Measurements from ENCODE around the gene PRAC2. TPM values are rescaled to one million over a fixed set of nuclear protein-coding genes. Genes with fewer than 3 reads are reported as not detected.

The PRAC2 gene
- total and polyA plus RNA-seq, 12 donors, result not detected

DNA sequence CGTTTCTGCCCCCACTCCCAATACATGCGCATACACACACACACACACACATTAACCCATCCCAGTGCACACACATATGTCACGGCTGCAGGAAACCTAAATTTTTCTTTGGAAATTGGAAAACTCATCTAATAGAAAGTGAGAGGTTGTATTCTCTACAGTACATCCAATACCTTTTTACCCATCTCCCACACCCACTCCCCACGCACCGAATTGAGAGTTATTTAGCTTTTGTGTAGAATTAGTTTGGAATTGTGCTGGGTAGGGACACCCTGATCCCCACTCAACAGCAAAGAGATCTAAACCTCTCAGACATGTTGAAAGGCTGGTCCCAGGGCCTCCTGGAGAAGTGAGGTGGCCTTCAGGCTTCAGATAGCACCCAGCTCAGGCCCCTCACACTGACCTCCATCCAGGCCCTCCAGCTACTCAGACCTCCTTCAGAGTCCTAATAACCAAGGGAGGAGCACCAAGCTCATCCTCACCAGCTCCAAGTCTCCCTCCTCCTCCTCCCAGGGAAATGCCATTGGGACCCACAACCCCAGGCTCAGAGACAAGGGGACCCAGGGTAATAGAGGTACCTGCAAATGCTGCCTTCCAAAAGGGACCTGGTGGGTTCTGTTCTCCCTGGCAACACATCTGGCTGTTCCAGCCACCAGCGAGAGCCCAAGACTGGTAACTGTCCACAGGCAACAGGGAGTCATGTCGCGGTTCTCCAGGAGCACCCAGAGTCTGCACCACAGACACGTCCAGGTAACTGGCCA, 4.6 kb downstream of the PRAC2 start:
- H3K36me3 ChIP-seq (replicated peaks in 1 of 2), result no peaks in the 10 kb centered on the region
- H3K4me1 ChIP-seq (replicated peaks in 1 of 2), result peaks cover 0 to 6% of the 10 kb centered on the region in 2 donors
- WGBS, 4 donors, result 34 to 47% (median 36%) methylated on average over 6 to 9 of the region's 9 CpGs
- no peak overlapping the region for H3K4me3 ChIP-seq
- peaks cover 96% of the 10 kb centered on the region for H3K27me3 ChIP-seq
- intact Hi-C loops (cut with DNase I), result loop anchor here (5.0 kb wide), 2 partner anchors 65 to 150 kb away; no protein-coding TSS in a partner anchor
- TF ChIP-seq, protein P1, sequence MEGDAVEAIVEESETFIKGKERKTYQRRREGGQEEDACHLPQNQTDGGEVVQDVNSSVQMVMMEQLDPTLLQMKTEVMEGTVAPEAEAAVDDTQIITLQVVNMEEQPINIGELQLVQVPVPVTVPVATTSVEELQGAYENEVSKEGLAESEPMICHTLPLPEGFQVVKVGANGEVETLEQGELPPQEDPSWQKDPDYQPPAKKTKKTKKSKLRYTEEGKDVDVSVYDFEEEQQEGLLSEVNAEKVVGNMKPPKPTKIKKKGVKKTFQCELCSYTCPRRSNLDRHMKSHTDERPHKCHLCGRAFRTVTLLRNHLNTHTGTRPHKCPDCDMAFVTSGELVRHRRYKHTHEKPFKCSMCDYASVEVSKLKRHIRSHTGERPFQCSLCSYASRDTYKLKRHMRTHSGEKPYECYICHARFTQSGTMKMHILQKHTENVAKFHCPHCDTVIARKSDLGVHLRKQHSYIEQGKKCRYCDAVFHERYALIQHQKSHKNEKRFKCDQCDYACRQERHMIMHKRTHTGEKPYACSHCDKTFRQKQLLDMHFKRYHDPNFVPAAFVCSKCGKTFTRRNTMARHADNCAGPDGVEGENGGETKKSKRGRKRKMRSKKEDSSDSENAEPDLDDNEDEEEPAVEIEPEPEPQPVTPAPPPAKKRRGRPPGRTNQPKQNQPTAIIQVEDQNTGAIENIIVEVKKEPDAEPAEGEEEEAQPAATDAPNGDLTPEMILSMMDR (IDR thresholded peaks at IDR 0.05), result no peak
- TF ChIP-seq POLR2A (IDR thresholded peaks at IDR 0.05), result no peak
- no peak overlapping the region for H3K27ac ChIP-seq
- H3K9me3 ChIP-seq (replicated peaks in 1 of 3), result no peaks in the 10 kb centered on the region
- no peak for DNase-seq

DNA sequence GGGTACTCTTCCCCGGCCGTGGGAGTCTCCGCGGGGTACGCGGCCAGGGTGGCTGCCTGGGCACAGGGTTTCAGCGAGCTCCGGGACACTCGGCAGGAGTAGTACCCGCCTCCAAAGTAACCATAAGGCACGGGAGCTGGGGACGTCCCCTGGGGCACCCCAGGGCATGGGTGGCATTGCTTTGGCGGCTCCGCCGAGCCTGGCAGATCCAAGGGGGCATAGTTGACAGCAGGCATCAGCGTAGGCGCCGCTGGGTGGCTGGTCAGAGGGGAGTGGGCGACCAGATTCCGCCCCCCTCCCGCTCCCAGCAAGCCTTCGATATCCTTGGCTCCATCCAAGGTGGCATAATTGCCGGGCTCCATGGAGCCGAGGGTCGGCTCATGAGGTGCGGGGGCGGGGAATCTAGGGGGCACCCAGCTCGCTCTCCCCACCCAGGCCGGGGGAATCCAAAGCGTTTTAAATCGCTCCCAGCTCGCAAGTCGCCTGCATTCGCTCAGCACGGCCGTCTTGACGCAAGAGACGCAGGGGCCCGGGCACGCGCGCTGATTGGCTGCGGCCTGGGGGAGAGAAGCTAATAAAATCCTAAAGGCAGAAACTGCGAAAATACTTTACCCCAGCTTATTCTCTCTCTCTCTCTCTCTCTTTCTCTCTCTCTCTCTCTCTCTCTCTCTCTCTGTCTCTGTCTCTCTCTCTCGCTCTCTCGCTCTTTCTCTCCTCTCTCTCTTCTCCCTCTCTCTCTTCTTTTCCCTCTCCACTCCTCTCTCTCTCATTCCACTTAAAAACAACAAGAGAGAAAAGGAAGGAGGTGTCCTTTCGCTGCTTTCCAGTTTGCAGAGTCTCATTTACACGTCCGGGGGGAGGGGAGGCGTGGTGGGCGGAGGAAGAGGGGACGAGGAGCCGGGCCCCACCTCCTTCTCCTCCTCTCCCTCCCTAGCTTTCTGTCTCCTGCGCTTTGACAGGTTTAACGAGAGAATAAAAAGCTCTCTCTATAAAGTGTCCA, 5.5 kb downstream of the PRAC2 start, which contains the start of gene HOXB13:
Gene HOXB13 (minus strand): TSS at position 519 of the 1,000 bp plus-strand sequence. CDS start 157 bp downstream, at position 362.
- Histone ChIP-seq H3K9me3 (replicated peaks in 1 of 3) (no peaks in the 10 kb centered on the region), H3K4me1 (replicated peaks in 1 of 2) (peaks cover 0 to 6% of the 10 kb centered on the region in 2 donors), H3K4me3 (peak within 1 kb of the TSS in 1 of 4 donors; percentile 36), H3K27ac (no peak within 1 kb of the TSS), H3K27me3 (peaks cover 96% of the 10 kb centered on the region), H3K36me3 (replicated peaks in 1 of 2) (no peaks in the 10 kb centered on the region)
- DNase-seq, result peak in 3 of 7 donors; percentile 34 to 52 (median 44)
- 3 to 5% (median 4%) methylated on average over 19 to 55 of the region's 55 CpGs for WGBS, 4 donors
- intact Hi-C loops (cut with DNase I), result loop anchor here (5.0 kb wide), 2 partner anchors 64 to 149 kb away; no protein-coding TSS in a partner anchor
- no peak for TF ChIP-seq POLR2A (IDR thresholded peaks at IDR 0.05)

DNA sequence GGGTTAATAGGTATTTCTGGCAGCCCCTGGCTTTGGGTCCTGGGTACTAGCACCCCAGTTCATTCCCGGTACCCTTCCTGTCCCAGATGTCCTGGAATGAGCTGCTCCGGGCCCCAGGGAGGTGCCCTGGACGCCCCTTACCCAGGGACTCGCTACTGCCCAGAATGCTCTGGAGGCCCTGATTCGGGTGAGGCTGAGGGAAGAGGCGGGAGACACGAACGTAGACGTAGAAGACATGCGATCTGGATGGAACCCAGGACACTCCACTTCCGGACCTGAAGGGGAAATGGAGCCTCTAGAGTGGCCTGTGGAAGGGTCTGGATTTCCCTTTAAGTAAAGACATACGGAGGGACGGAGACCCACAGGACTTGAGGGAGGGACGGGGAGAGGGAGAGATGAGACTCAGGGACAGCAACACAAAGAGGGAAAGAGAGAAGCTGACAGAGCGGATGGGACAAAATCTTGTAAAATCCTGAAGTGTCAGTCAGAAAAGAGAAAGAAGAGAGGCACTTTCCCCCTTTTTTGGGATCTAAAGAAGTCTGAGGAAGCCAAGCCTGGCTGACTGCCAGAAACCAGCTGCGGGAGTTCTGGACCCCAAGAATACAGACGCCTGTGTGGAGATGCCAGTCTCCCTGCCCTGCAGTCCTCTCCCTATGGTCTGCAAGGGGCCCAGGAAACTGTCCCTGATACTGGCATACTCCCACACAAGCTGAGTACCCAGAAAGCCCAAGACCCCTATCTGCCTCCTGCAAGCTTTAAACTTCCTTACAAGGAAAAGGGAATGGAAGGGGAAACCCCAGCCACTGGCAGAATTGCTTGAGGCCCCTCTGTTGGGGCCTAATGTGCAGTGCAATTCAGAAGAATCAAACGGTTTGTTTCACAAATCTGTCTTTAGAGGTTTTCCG, 6.6 kb downstream of the PRAC2 start:
- no peaks in the 10 kb centered on the region for H3K36me3 ChIP-seq (replicated peaks in 1 of 2)
- WGBS, 4 donors, result 9 to 12% (median 11%) methylated on average over 19 of the region's 19 CpGs
- peaks cover 0 to 6% of the 10 kb centered on the region in 2 donors for H3K4me1 ChIP-seq (replicated peaks in 1 of 2)
- peaks cover 96% of the 10 kb centered on the region for H3K27me3 ChIP-seq
- DNase-seq, result no peak
- intact Hi-C loops (cut with DNase I), result loop anchor here (5.0 kb wide), 2 partner anchors 63 to 148 kb away; no protein-coding TSS in a partner anchor
- no peak for TF ChIP-seq POLR2A (IDR thresholded peaks at IDR 0.05)
- TF ChIP-seq, protein P1 (IDR thresholded peaks at IDR 0.05), result no peak
- no peak overlapping the region for H3K27ac ChIP-seq
- no peaks in the 10 kb centered on the region for H3K9me3 ChIP-seq (replicated peaks in 1 of 3)
- no peak overlapping the region for H3K4me3 ChIP-seq

GRCh38 chr17:48730240-48730550, 7.2 kb downstream of the PRAC2 start:
- Histone ChIP-seq H3K9me3 (replicated peaks in 1 of 3) (no peaks in the 10 kb centered on the region), H3K36me3 (replicated peaks in 1 of 2) (no peaks in the 10 kb centered on the region), H3K27me3 (peaks cover 96% of the 10 kb centered on the region), H3K27ac (no peak overlapping the region), H3K4me3 (no peak overlapping the region), H3K4me1 (replicated peaks in 1 of 2) (peaks cover 0 to under 1% of the 10 kb centered on the region in 2 donors)
- WGBS, 4 donors, result 33 to 54% (median 37%) methylated on average over 3 of the region's 3 CpGs
- no peak for TF ChIP-seq POLR2A (IDR thresholded peaks at IDR 0.05)
- TF ChIP-seq, protein P1 (IDR thresholded peaks at IDR 0.05), result no peak
- intact Hi-C loops (cut with DNase I), result no loop called here
- no peak for DNase-seq
